ENCODE data around the gene ADH5. TPM values are rescaled to one million over a fixed set of nuclear protein-coding genes. Genes with fewer than 3 reads are reported as not detected.

Gene ADH5
- total and polyA plus RNA-seq, 2 of the 8 experiments (the other 6 are each of a cell fraction or from before 2014, with no cell fraction given) = 223 to 327 TPM

GRCh38 chr4:99062120-99062519 lies 26.5 kb downstream of the ADH5 start:
- DNase-seq (ENCODE audit: low read depth in 1 of 2, low spot score in 2 of 2) = no peak
- Histone ChIP-seq H3K23ac (ENCODE audit: insufficient read length) (no peak overlapping the region), H2AK5ac (ENCODE audit: low read depth, low read length) (no peak overlapping the region), H4K91ac (replicated peaks; ENCODE audit: insufficient read length, low read length) (no peak overlapping the region), H3K27ac (ENCODE audit: low read depth, low read length) (no peak overlapping the region), H3K14ac (ENCODE audit: insufficient read length) (no peak overlapping the region), H3K56ac (replicated peaks; ENCODE audit: insufficient read length, low read depth, low read length) (no peak overlapping the region), H2BK120ac (replicated peaks; ENCODE audit: low read depth, low read length) (no peak overlapping the region), H4K8ac (ENCODE audit: extremely low read depth, insufficient read depth, low read length) (no peak overlapping the region), H3K27me3 (replicated peaks in 1 of 4; ENCODE audit: control insufficient read depth in 3 of 4, extremely low read depth in 1 of 4, insufficient read depth in 3 of 4, low read length in 3 of 4) (no peaks in the 10 kb centered on the region), H3K36me3 (ENCODE audit: control insufficient read depth in 2 of 4, insufficient read depth in 4 of 4, low read length in 3 of 4) (peaks cover 8 to 41% (median 21%) of the 10 kb centered on the region in 4 experiments), H4K5ac (ENCODE audit: insufficient read length, low read depth, low read length) (no peak overlapping the region), H2BK20ac (ENCODE audit: low read length) (no peak overlapping the region), H3K4me2 (ENCODE audit: insufficient read depth in 1 of 2, low read depth in 2 of 2, low read length in 2 of 2) (no peak overlapping the region), H3K18ac (ENCODE audit: extremely low read depth, low read length) (no peak overlapping the region), H3K4me3 (ENCODE audit: extremely low read depth in 1 of 4, insufficient read depth in 2 of 4, low read depth in 3 of 4, low read length in 4 of 4) (no peak overlapping the region), H3K79me1 (ENCODE audit: low read depth, low read length) (no peaks in the 10 kb centered on the region), H2BK15ac (ENCODE audit: low read length) (no peak overlapping the region), H2BK12ac (ENCODE audit: low read depth, low read length) (no peak overlapping the region), H4K20me1 (replicated peaks in 1 of 2; ENCODE audit: control insufficient read depth in 1 of 2, insufficient read depth in 2 of 2, low read length in 2 of 2) (no peaks in the 10 kb centered on the region), H3K9me3 (ENCODE audit: insufficient read depth in 2 of 2, low read depth in 1 of 2, low read length in 1 of 2) (no peaks in the 10 kb centered on the region), H3K9ac (replicated peaks in 1 of 4; ENCODE audit: extremely low read depth in 1 of 4, low read depth in 3 of 4, low read length in 3 of 4) (no peak overlapping the region), H3K4me1 (replicated peaks in 1 of 4; ENCODE audit: control insufficient read depth in 3 of 4, insufficient read depth in 4 of 4, low read length in 3 of 4) (no peaks in the 10 kb centered on the region), H2AFZ (ENCODE audit: low read length) (no peak overlapping the region), H3K23me2 (ENCODE audit: low read depth, low read length) (no peaks in the 10 kb centered on the region), H3K79me2 (ENCODE audit: control insufficient read depth in 1 of 2, insufficient read depth in 2 of 2, low read length in 2 of 2) (no peaks in the 10 kb centered on the region), H3K4ac (replicated peaks; ENCODE audit: insufficient read length, low read depth, low read length) (no peak overlapping the region), H2BK5ac (ENCODE audit: low read depth, low read length) (no peak overlapping the region)
- no peak for FAIRE-seq
- CTCF ChIA-PET (ENCODE audit: partially characterized antibody) = no interaction called here
- POLR2A ChIA-PET (ENCODE audit: partially characterized antibody) = interaction anchor here (0.9 to 1.2 kb wide), 2 partner anchors 11 to 26 kb away, joined by 3 read pairs; no protein-coding TSS in a partner anchor
- WGBS, 2 experiments (ENCODE audit: extremely low coverage in 1 of 2, insufficient coverage in 1 of 2, insufficient read length in 1 of 2, insufficient replicate concordance in 2 of 2, low coverage in 1 of 2, low lambda C conversion rate in 2 of 2, missing lambda C conversion rate in 1 of 2) = 82% methylated on average over 4 of the region's 4 CpGs; no CpG with 5 or more reads in 1 of the 2 experiments
- no peak for TF ChIP-seq TEAD4 (IDR thresholded peaks at IDR 0.05; ENCODE audit: low read depth, low read length)
- TF ChIP-seq RAD21 (IDR thresholded peaks at IDR 0.05 in 1 of 2, conservative IDR thresholded peaks at IDR 0.05 in 1 of 2; ENCODE audit: low read depth in 2 of 2, low read length in 2 of 2) = no peak
- no peak for TF ChIP-seq USF2 (IDR thresholded peaks at IDR 0.05; ENCODE audit: low read length)
- no peak for TF ChIP-seq NANOG (IDR thresholded peaks at IDR 0.05; ENCODE audit: insufficient read depth, low read depth, low read length, poor library complexity, severe bottlenecking)
- TF ChIP-seq SIN3A (conservative IDR thresholded peaks at IDR 0.05 in 1 of 2, IDR thresholded peaks at IDR 0.05 in 1 of 2; ENCODE audit: low read depth in 1 of 2, low read length in 2 of 2) = no peak
- no peak for TF ChIP-seq EP300 (IDR thresholded peaks at IDR 0.05; ENCODE audit: borderline replicate concordance in 1 of 2, low read depth in 2 of 2, low read length in 2 of 2)
- no peak for TF ChIP-seq SUZ12 (IDR thresholded peaks at IDR 0.05; ENCODE audit: low read length)
- TF ChIP-seq TBP (IDR thresholded peaks at IDR 0.05; ENCODE audit: low read depth, low read length) = no peak
- TF ChIP-seq BCL11A (IDR thresholded peaks at IDR 0.05; ENCODE audit: low read depth in 2 of 2, low read length in 2 of 2) = no peak
- no peak for TF ChIP-seq TAF1 (IDR thresholded peaks at IDR 0.05; ENCODE audit: low read depth, low read length)
- no peak for TF ChIP-seq MAX (IDR thresholded peaks at IDR 0.05)
- TF ChIP-seq JUN (IDR thresholded peaks at IDR 0.05; ENCODE audit: low read depth, low read length) = no peak
